Keratinocyte (primary cell): Measurements from ENCODE around the gene PDE1A.

Experiments
- EZH2 ChIP-seq: IDR thresholded peaks from one replicate; pipeline ENCODE4 v1.6.1; 2012; ENCODE audit warnings: inconsistent platforms, mild to moderate bottlenecking, low read length, moderate library complexity
- TF ChIP-seq, protein P1 (sequence below), 3 experiments: IDR thresholded peaks in 1 of 3; conservative IDR thresholded peaks in 1 of 3; optimal IDR thresholded peaks in 1 of 3; 2 replicates in 2 of 3; 3 replicates in 1 of 3; pipeline versions ENCODE3 to v1.5.1; 2011; ENCODE audit warnings: low read length in 3 of 3, mild to moderate bottlenecking in 3 of 3, moderate library complexity in 2 of 3, control low read depth in 1 of 3, inconsistent platforms in 1 of 3; ENCODE audit not compliant: insufficient read depth in 2 of 3; ENCODE audit errors: extremely low read depth in 1 of 3

DNA sequence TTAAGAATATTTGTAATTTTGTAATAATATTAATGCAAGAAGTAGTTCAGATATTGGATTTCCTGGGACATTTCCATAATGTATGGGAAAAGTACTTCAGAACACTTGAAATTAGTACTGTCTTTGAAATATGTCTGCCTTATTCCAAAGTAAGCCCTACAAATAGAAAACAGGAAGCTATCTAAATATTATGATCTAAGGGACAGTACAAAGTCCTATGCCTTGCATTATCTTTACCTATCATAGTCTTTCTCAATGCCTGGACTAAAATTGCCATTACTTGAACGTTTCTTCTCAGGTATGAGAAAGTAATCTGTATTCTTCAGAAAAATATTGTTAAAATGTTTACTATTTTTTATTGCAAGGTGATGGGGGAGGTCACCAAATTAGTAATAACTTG, 328.2 kb downstream of the PDE1A start:
- TF ChIP-seq, protein P1, sequence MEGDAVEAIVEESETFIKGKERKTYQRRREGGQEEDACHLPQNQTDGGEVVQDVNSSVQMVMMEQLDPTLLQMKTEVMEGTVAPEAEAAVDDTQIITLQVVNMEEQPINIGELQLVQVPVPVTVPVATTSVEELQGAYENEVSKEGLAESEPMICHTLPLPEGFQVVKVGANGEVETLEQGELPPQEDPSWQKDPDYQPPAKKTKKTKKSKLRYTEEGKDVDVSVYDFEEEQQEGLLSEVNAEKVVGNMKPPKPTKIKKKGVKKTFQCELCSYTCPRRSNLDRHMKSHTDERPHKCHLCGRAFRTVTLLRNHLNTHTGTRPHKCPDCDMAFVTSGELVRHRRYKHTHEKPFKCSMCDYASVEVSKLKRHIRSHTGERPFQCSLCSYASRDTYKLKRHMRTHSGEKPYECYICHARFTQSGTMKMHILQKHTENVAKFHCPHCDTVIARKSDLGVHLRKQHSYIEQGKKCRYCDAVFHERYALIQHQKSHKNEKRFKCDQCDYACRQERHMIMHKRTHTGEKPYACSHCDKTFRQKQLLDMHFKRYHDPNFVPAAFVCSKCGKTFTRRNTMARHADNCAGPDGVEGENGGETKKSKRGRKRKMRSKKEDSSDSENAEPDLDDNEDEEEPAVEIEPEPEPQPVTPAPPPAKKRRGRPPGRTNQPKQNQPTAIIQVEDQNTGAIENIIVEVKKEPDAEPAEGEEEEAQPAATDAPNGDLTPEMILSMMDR (optimal IDR thresholded peaks at IDR 0.05 in 1 of 3, IDR thresholded peaks at IDR 0.05 in 1 of 3, conservative IDR thresholded peaks at IDR 0.05 in 1 of 3; ENCODE audit: extremely low read depth in 1 of 3, insufficient read depth in 2 of 3, low read length in 3 of 3): no peak
- TF ChIP-seq EZH2: no peak
